HCT116 (cell line): ENCODE results near the gene HOXC13. TPM values are rescaled to one million over a fixed set of nuclear protein-coding genes. Genes with fewer than 3 reads are reported as not detected.

Experiments used
- ATAC-seq: fragments of 200-7000 bp; cut with Tn5 transposase; 2 replicates; pipeline ENCODE4 v1.9.1; 2020; ENCODE audit warnings: mild to moderate bottlenecking, moderate library complexity
- BruUV-seq: library from RNA; stranded (reverse); fragments of 400-500 nt; replicated peaks from 2 replicates; lab custom pipeline; 2021; lab: Mats Ljungman, UMichigan
- CTCF ChIA-PET: fragments of 300-600 bp; sonication (Branson Sonifier 250); formaldehyde crosslinking; loops from one replicate; lab custom pipeline; 2021; ENCODE audit warnings: antibody characterized with exemption; lab: Charles Lee
- POLR2A ChIA-PET: fragments of 300-600, 350-600 bp; sonication (Branson Sonifier 250); formaldehyde crosslinking; loops from one replicate; lab custom pipeline; 2021; ENCODE audit warnings: antibody characterized with exemption; lab: Charles Lee
- RAD21 ChIA-PET, 2 experiments: fragments of 300-600 bp; sonication (Branson Sonifier 250); formaldehyde crosslinking; loops; one replicate each; lab custom pipeline; 2023; ENCODE audit warnings: low total read pairs in 2 of 2; ENCODE audit not compliant: uncharacterized antibody in 2 of 2, unreplicated experiment in 2 of 2, low non-redundant PET in 1 of 2; lab: Charles Lee
- DNase-seq: peaks from one replicate; pipeline ENCODE4 v3.0.0-alpha.2; 2010; ENCODE audit warnings: low read depth, low spot score
- H2AFZ ChIP-seq: fragments of 200-600 bp; shearing (Covaris generic), sonication (generic); 2 replicates; pipeline ENCODE4 v1.6.1; 2017; ENCODE audit warnings: low read depth, mixed run types, mixed read lengths, antibody characterized with exemption, low read length; ENCODE audit not compliant: poor library complexity, severe bottlenecking
- H3K27ac ChIP-seq: 2 replicates; pipeline ENCODE4 v1.5.1; 2012; ENCODE audit warnings: low read depth, low read length
- H3K27me3 ChIP-seq: fragments of 200-600 bp; sonication (generic); 2 replicates; pipeline ENCODE4 v1.6.1; 2016; ENCODE audit warnings: mixed run types, low read length, mixed read lengths; ENCODE audit not compliant: insufficient read depth
- H3K36me3 ChIP-seq, 2 experiments: fragments of 200-500 bp in 1 of 2; fragments of 200-600 bp in 1 of 2; sonication (Bioruptor generic) in 1 of 2; sonication (generic) in 1 of 2; 2 replicates each; pipeline versions ENCODE4 v1.5.1 to v1.6.1; 2014 to 2016; ENCODE audit warnings: low read length in 2 of 2, inconsistent platforms in 1 of 2, mixed read lengths in 1 of 2, mixed run types in 1 of 2; ENCODE audit not compliant: insufficient read depth in 2 of 2, control insufficient read depth in 1 of 2
- H3K4me1 ChIP-seq, 2 experiments: fragments of 200-600 bp in 1 of 2; sonication (generic) in 1 of 2; 2 replicates each; pipeline versions ENCODE4 v1.5.1 to v1.6.1; 2012 to 2017; ENCODE audit warnings: low read length in 2 of 2, inconsistent platforms in 1 of 2, mild to moderate bottlenecking in 1 of 2, mixed read lengths in 1 of 2, mixed run types in 1 of 2, moderate library complexity in 1 of 2; ENCODE audit not compliant: insufficient read depth in 2 of 2, control insufficient read depth in 1 of 2
- H3K4me2 ChIP-seq: fragments of 200-600 bp; sonication (generic); 2 replicates; pipeline ENCODE4 v1.6.1; 2017; ENCODE audit warnings: mixed run types, low read length, mixed read lengths
- H3K4me3 ChIP-seq, 2 experiments: fragments of 200-600 bp in 1 of 2; sonication (generic) in 1 of 2; replicated peaks in 1 of 2; 2 replicates each; pipeline ENCODE4 v1.5.1; 2011 to 2016; ENCODE audit warnings: low read length in 2 of 2, control low read depth in 1 of 2, low read depth in 1 of 2, mild to moderate bottlenecking in 1 of 2, mixed read lengths in 1 of 2, mixed run types in 1 of 2
- H3K79me2 ChIP-seq: fragments of 200-600 bp; sonication (generic); 2 replicates; pipeline ENCODE4 v1.6.1; 2017; ENCODE audit warnings: mild to moderate bottlenecking, mixed run types, low read length, moderate library complexity, mixed read lengths; ENCODE audit not compliant: insufficient read depth
- H3K9ac ChIP-seq: fragments of 200-600 bp; sonication (generic); 2 replicates; pipeline ENCODE4 v1.6.1; 2016; ENCODE audit warnings: low read length, mixed read lengths
- H3K9me2 ChIP-seq: fragments of 200-600 bp; sonication (generic), shearing (Covaris generic); 2 replicates; pipeline ENCODE4 v1.6.1; 2017; ENCODE audit warnings: mixed run types, mild to moderate bottlenecking, moderate library complexity; ENCODE audit not compliant: insufficient read depth
- H3K9me3 ChIP-seq, 2 experiments: fragments of 200-500 bp in 1 of 2; fragments of 200-600 bp in 1 of 2; sonication (Bioruptor generic) in 1 of 2; sonication (generic) in 1 of 2; 2 replicates each; pipeline ENCODE4 v1.6.1; 2014 to 2017; ENCODE audit warnings: low read length in 2 of 2, mixed read lengths in 2 of 2, inconsistent platforms in 1 of 2, low read depth in 1 of 2, mild to moderate bottlenecking in 1 of 2, mixed run types in 1 of 2, moderate library complexity in 1 of 2; ENCODE audit not compliant: control insufficient read depth in 1 of 2, insufficient read depth in 1 of 2
- H4K20me1 ChIP-seq: fragments of 200-600 bp; sonication (generic), shearing (Covaris generic); 2 replicates; pipeline ENCODE4 v1.6.1; 2017; ENCODE audit warnings: mixed run types, mild to moderate bottlenecking, moderate library complexity; ENCODE audit not compliant: insufficient read depth
- ATF3 ChIP-seq: IDR thresholded peaks from 2 replicates; pipeline ENCODE4 v1.6.1; 2012
- CBX3 ChIP-seq: IDR thresholded peaks from 2 replicates; pipeline ENCODE4 v1.6.1; 2012; ENCODE audit warnings: low read depth
- CEBPB ChIP-seq: IDR thresholded peaks from 2 replicates; pipeline ENCODE4 v1.6.1; 2012; ENCODE audit warnings: low read depth
- EGR1 ChIP-seq: IDR thresholded peaks from 2 replicates; pipeline ENCODE4 v1.6.1; 2012; ENCODE audit warnings: low read depth
- ELF1 ChIP-seq: IDR thresholded peaks from 2 replicates; pipeline ENCODE4 v1.6.1; 2012; ENCODE audit warnings: low read depth, borderline replicate concordance
- EZH2 ChIP-seq: fragments of 200-600 bp; sonication (generic); IDR thresholded peaks from 2 replicates; pipeline ENCODE4 v1.6.1; 2017; ENCODE audit warnings: antibody characterized with exemption, mixed run types
- EZH2phosphoT487 ChIP-seq: fragments of 200-600 bp; IDR thresholded peaks from 2 replicates; pipeline ENCODE4 v1.6.1; 2018; ENCODE audit warnings: antibody characterized with exemption, borderline replicate concordance
- FOSL1 ChIP-seq: IDR thresholded peaks from 2 replicates; pipeline ENCODE4 v1.6.1; 2012; ENCODE audit warnings: low read depth
- JUND ChIP-seq: IDR thresholded peaks from 2 replicates; pipeline ENCODE4 v1.6.1; 2012
- POLR2AphosphoS5 ChIP-seq: IDR thresholded peaks from 2 replicates; pipeline ENCODE4 v1.6.1; 2011; ENCODE audit warnings: mild to moderate bottlenecking, low read depth, low read length, moderate library complexity
- RAD21 ChIP-seq: IDR thresholded peaks from 2 replicates; pipeline ENCODE4 v1.6.1; 2012; ENCODE audit warnings: low read depth, mild to moderate bottlenecking
- SIN3A ChIP-seq: IDR thresholded peaks from 2 replicates; pipeline ENCODE4 v1.6.1; 2012; ENCODE audit warnings: low read depth
- SRF ChIP-seq: IDR thresholded peaks from 2 replicates; pipeline ENCODE4 v1.6.1; 2012; ENCODE audit warnings: low read depth
- TCF7L2 ChIP-seq: IDR thresholded peaks from 2 replicates; pipeline ENCODE4 v1.7.0; 2011; ENCODE audit warnings: borderline replicate concordance, inconsistent platforms; ENCODE audit not compliant: insufficient read depth, insufficient read length; ENCODE audit errors: extremely low read depth
- YY1 ChIP-seq: IDR thresholded peaks from 2 replicates; pipeline ENCODE4 v1.6.1; 2011; ENCODE audit warnings: low read length, low read depth, moderate library complexity, mild to moderate bottlenecking; ENCODE audit not compliant: insufficient replicate concordance; ENCODE audit errors: extremely low read depth
- ZFX ChIP-seq: fragments of 450-650 bp; IDR thresholded peaks from 2 replicates; pipeline ENCODE4 v1.6.1; 2017
- ZNF274 ChIP-seq: fragments of 200-500 bp; sonication (Bioruptor generic); IDR thresholded peaks from 2 replicates; pipeline ENCODE4 v1.6.1; 2014; ENCODE audit warnings: mild to moderate bottlenecking, low read depth, low read length, inconsistent platforms
- intact Hi-C: fragments of 100-400 bp; cut with micrococcal nuclease; formaldehyde crosslinking; loops from 2 replicates; pipeline ENCODE4 v1.10.0; 2022
- total RNA-seq: library from RNA; stranded (reverse); gene quantifications from one replicate; pipeline ENCODE4 v1.2.1, GENCODE V29; 2021; ENCODE audit not compliant: unreplicated experiment
- TF ChIP-seq, protein P1 (sequence below), 3 experiments: fragments of 200-600 bp in 1 of 3; sonication (generic) in 1 of 3; IDR thresholded peaks in 2 of 3; conservative IDR thresholded peaks in 1 of 3; 2 replicates each; pipeline ENCODE4 v1.5.1; 2012 to 2017; ENCODE audit warnings: low read depth in 2 of 3, low read length in 2 of 3, antibody characterized with exemption in 1 of 3, borderline replicate concordance in 1 of 3, control low read depth in 1 of 3, mild to moderate bottlenecking in 1 of 3, mixed read lengths in 1 of 3, mixed run types in 1 of 3, moderate library complexity in 1 of 3; ENCODE audit not compliant: insufficient read depth in 1 of 3
- TF ChIP-seq, protein P2 (sequence below): IDR thresholded peaks from 2 replicates; pipeline ENCODE4 v1.6.1; 2012
- TF ChIP-seq, protein P3 (sequence below): IDR thresholded peaks from 2 replicates; pipeline ENCODE4 v1.6.1; 2011; ENCODE audit warnings: mild to moderate bottlenecking, low read length, moderate library complexity; ENCODE audit not compliant: insufficient replicate concordance; ENCODE audit errors: extremely low read depth

HOXC13 gene
- total RNA-seq, 1 experiment from 2014 or later = 3.8 TPM

GRCh38 chr12:53959314-53959713, 20.7 kb downstream of the HOXC13 start:
- Histone ChIP-seq H2AFZ (no peak overlapping the region), H3K79me2 (no peaks in the 10 kb centered on the region), H3K27ac (no peak overlapping the region), H4K20me1 (no peaks in the 10 kb centered on the region), H3K9me3 (no peaks in the 10 kb centered on the region), H3K4me1 (no peaks in the 10 kb centered on the region), H3K4me2 (no peak overlapping the region), H3K36me3 (no peaks in the 10 kb centered on the region), H3K4me3 (no peak overlapping the region), H3K9ac (no peak overlapping the region), H3K9me2 (no peaks in the 10 kb centered on the region), H3K27me3 (no peaks in the 10 kb centered on the region)
- POLR2A ChIA-PET = no interaction called here
- no TSS peak for BruUV-seq
- intact Hi-C loops = no loop called here
- DNase-seq (no peak), ATAC-seq (no peak)
- CTCF ChIA-PET = no interaction called here
- TF ChIP-seq ZFX = no peak
- no peak for TF ChIP-seq YY1
- TF ChIP-seq CBX3 = no peak
- TF ChIP-seq, protein P1, sequence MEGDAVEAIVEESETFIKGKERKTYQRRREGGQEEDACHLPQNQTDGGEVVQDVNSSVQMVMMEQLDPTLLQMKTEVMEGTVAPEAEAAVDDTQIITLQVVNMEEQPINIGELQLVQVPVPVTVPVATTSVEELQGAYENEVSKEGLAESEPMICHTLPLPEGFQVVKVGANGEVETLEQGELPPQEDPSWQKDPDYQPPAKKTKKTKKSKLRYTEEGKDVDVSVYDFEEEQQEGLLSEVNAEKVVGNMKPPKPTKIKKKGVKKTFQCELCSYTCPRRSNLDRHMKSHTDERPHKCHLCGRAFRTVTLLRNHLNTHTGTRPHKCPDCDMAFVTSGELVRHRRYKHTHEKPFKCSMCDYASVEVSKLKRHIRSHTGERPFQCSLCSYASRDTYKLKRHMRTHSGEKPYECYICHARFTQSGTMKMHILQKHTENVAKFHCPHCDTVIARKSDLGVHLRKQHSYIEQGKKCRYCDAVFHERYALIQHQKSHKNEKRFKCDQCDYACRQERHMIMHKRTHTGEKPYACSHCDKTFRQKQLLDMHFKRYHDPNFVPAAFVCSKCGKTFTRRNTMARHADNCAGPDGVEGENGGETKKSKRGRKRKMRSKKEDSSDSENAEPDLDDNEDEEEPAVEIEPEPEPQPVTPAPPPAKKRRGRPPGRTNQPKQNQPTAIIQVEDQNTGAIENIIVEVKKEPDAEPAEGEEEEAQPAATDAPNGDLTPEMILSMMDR (IDR thresholded peaks at IDR 0.05 in 2 of 3, conservative IDR thresholded peaks at IDR 0.05 in 1 of 3; ENCODE audit: borderline replicate concordance in 1 of 3, insufficient read depth in 1 of 3, low read depth in 2 of 3, low read length in 2 of 3) = no peak
- TF ChIP-seq, protein P2, sequence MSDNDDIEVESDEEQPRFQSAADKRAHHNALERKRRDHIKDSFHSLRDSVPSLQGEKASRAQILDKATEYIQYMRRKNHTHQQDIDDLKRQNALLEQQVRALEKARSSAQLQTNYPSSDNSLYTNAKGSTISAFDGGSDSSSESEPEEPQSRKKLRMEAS = no peak
- no peak for TF ChIP-seq EGR1
- no peak for TF ChIP-seq SRF
- TF ChIP-seq RAD21 = no peak
- TF ChIP-seq, protein P3, sequence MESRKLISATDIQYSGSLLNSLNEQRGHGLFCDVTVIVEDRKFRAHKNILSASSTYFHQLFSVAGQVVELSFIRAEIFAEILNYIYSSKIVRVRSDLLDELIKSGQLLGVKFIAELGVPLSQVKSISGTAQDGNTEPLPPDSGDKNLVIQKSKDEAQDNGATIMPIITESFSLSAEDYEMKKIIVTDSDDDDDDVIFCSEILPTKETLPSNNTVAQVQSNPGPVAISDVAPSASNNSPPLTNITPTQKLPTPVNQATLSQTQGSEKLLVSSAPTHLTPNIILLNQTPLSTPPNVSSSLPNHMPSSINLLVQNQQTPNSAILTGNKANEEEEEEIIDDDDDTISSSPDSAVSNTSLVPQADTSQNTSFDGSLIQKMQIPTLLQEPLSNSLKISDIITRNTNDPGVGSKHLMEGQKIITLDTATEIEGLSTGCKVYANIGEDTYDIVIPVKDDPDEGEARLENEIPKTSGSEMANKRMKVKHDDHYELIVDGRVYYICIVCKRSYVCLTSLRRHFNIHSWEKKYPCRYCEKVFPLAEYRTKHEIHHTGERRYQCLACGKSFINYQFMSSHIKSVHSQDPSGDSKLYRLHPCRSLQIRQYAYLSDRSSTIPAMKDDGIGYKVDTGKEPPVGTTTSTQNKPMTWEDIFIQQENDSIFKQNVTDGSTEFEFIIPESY = no peak
- TF ChIP-seq FOSL1 = no peak
- no peak for TF ChIP-seq POLR2AphosphoS5
- TF ChIP-seq SIN3A = no peak
- no peak for TF ChIP-seq TCF7L2
- TF ChIP-seq JUND = no peak
- TF ChIP-seq EZH2 = no peak
- TF ChIP-seq ATF3 = no peak
- no peak for TF ChIP-seq CEBPB
- no peak for TF ChIP-seq EZH2phosphoT487
- TF ChIP-seq ZNF274 = no peak
- TF ChIP-seq ELF1 = no peak
- RAD21 ChIA-PET = no interaction called here
